Caco-2 (cell line): Measurements from ENCODE around the gene PLOD1. TPM values are rescaled to one million over a fixed set of nuclear protein-coding genes. Genes with fewer than 3 reads are reported as not detected.
"Not testable (repeated sequence)": the region's sequence is repeated elsewhere in the genome, so short reads cannot be mapped to it uniquely, and the experiment has no call there.

Experiments used
- BruUV-seq: library from RNA; stranded (reverse); fragments of 400-500 nt; replicated peaks from 2 replicates; lab custom pipeline; 2021; lab: Mats Ljungman, UMichigan
- CTCF ChIA-PET: fragments of 300-600 bp; sonication (Branson Sonifier 250); formaldehyde crosslinking; loops from one replicate; lab custom pipeline; 2022; ENCODE audit warnings: antibody characterized with exemption; lab: Charles Lee
- POLR2A ChIA-PET: fragments of 300-600 bp; sonication (Branson Sonifier 250); formaldehyde crosslinking; loops from one replicate; lab custom pipeline; 2022; ENCODE audit warnings: antibody characterized with exemption; lab: Charles Lee
- DNase-seq, 2 experiments: peaks; one replicate each; pipeline versions ENCODE4 v3.0.0 to v3.0.0-alpha.2; 2020 to 2022
- H3K27me3 ChIP-seq: replicated peaks from 2 replicates; pipeline ENCODE4 v1.6.0; 2011; ENCODE audit warnings: low read length; ENCODE audit not compliant: control insufficient read depth, insufficient read depth
- H3K36me3 ChIP-seq: 2 replicates; pipeline ENCODE4 v1.5.1; 2011; ENCODE audit warnings: low read length; ENCODE audit not compliant: control insufficient read depth, insufficient read depth
- H3K4me1 ChIP-seq: fragments of 250-450 bp; sonication (Bioruptor Pico); 2 replicates; pipeline ENCODE4 v1.5.1; 2020; ENCODE audit warnings: mild to moderate bottlenecking
- H3K4me3 ChIP-seq: 2 replicates; pipeline ENCODE4 v1.5.1; 2011; ENCODE audit warnings: low read depth, mild to moderate bottlenecking, control low read depth, low read length
- H3K9me3 ChIP-seq: fragments of 250-450 bp; sonication (Bioruptor Pico); 2 replicates; pipeline ENCODE4 v1.5.1; 2020; ENCODE audit warnings: mild to moderate bottlenecking, moderate library complexity
- H3K27ac Mint-ChIP-seq: one replicate; pipeline ENCODE4 v1.8.0; 2022; ENCODE audit warnings: mixed read lengths; ENCODE audit not compliant: unreplicated experiment
- H3K27me3 Mint-ChIP-seq: one replicate; pipeline ENCODE4 v1.8.0; 2022; ENCODE audit warnings: mixed read lengths; ENCODE audit not compliant: insufficient read depth, unreplicated experiment
- H3K36me3 Mint-ChIP-seq: one replicate; pipeline ENCODE4 v1.8.0; 2022; ENCODE audit warnings: mild to moderate bottlenecking, mixed read lengths; ENCODE audit not compliant: insufficient read depth, unreplicated experiment
- H3K4me1 Mint-ChIP-seq: one replicate; pipeline ENCODE4 v1.8.0; 2022; ENCODE audit warnings: low read depth, mixed read lengths; ENCODE audit not compliant: unreplicated experiment
- H3K4me3 Mint-ChIP-seq: one replicate; pipeline ENCODE4 v1.8.0; 2022; ENCODE audit warnings: mild to moderate bottlenecking, moderate library complexity, mixed read lengths; ENCODE audit not compliant: unreplicated experiment
- H3K9me3 Mint-ChIP-seq: one replicate; pipeline ENCODE4 v1.8.0; 2022; ENCODE audit warnings: mixed read lengths; ENCODE audit not compliant: unreplicated experiment
- CTCF ChIP-seq, 2 experiments: fragments of 200-600 bp in 1 of 2; IDR thresholded peaks; 1 replicate in 1 of 2; 2 replicates in 1 of 2; pipeline versions ENCODE4 v1.5.1 to v1.8.0; 2011 to 2022; ENCODE audit warnings: antibody characterized with exemption in 1 of 2, control low read depth in 1 of 2, inconsistent platforms in 1 of 2, low read depth in 1 of 2, low read length in 1 of 2, mild to moderate bottlenecking in 1 of 2, moderate library complexity in 1 of 2; ENCODE audit not compliant: insufficient read depth in 1 of 2, severe bottlenecking in 1 of 2, unreplicated experiment in 1 of 2
- intact Hi-C: fragments of 100-400 bp; cut with micrococcal nuclease; formaldehyde crosslinking; loops from one replicate; pipeline ENCODE4 v1.10.0; 2022; ENCODE audit not compliant: unreplicated experiment
- total RNA-seq: library from RNA; stranded (reverse); gene quantifications from 2 replicates; pipeline ENCODE4 v1.2.3, GENCODE V29; 2022

The PLOD1 gene
- total RNA-seq, 1 experiment from 2014 or later, result 89.3 TPM

- no TSS peak for BruUV-seq
- Mint-ChIP-seq H3K4me1 (no peaks in the 10 kb centered on the region), H3K36me3 (peaks cover 7% of the 10 kb centered on the region), H3K9me3 (no peaks in the 10 kb centered on the region), H3K27ac (no peak overlapping the region), H3K27me3 (no peaks in the 10 kb centered on the region), H3K4me3 (no peak overlapping the region)
- no peaks in the 10 kb centered on the region for H3K27me3 ChIP-seq
- CTCF ChIA-PET, result interaction anchor here (1.2 kb wide), 1 partner anchor 28 kb away, joined by 3 read pairs; no protein-coding TSS in a partner anchor
- intact Hi-C loops, result no loop called here
- no peaks in the 10 kb centered on the region for H3K36me3 ChIP-seq
- POLR2A ChIA-PET, result interaction anchor here (0.6 kb wide), 2 partner anchors 466 to 826 kb away, joined by 3 read pairs; no protein-coding TSS in a partner anchor
- DNase-seq, result no peak
- no peak for TF ChIP-seq CTCF (IDR thresholded peaks at IDR 0.05; ENCODE audit: insufficient read depth in 1 of 2, low read depth in 1 of 2, low read length in 1 of 2, severe bottlenecking in 1 of 2, unreplicated experiment in 1 of 2)
- no peaks in the 10 kb centered on the region for H3K4me1 ChIP-seq
- no peak overlapping the region for H3K4me3 ChIP-seq
- no peaks in the 10 kb centered on the region for H3K9me3 ChIP-seq
These were observed 4.4 kb downstream of the PLOD1 start for GRCh38 chr1:11938722-11939526.

GRCh38 chr1:11939794-11940193 is 5.3 kb downstream of the PLOD1 start:
- H3K9me3 ChIP-seq, H3K4me3 Mint-ChIP-seq, intact Hi-C loops, POLR2A ChIA-PET, H3K36me3 ChIP-seq, DNase-seq, H3K4me3 ChIP-seq, H3K9me3 Mint-ChIP-seq, H3K4me1 Mint-ChIP-seq, H3K27ac Mint-ChIP-seq, H3K4me1 ChIP-seq, BruUV-seq, H3K27me3 ChIP-seq, H3K27me3 Mint-ChIP-seq: not testable (repeated sequence)
- peaks cover 14% of the 10 kb centered on the region for H3K36me3 Mint-ChIP-seq
- CTCF ChIA-PET, result interaction anchor here (1.2 kb wide), 1 partner anchor 27 kb away, joined by 3 read pairs; no protein-coding TSS in a partner anchor

GRCh38 chr1:11940260-11940921 is 5.9 kb downstream of the PLOD1 start:
- Histone ChIP-seq H3K4me3 (no peak overlapping the region), H3K4me1 (no peaks in the 10 kb centered on the region), H3K9me3 (no peaks in the 10 kb centered on the region), H3K27me3 (no peaks in the 10 kb centered on the region), H3K36me3 (no peaks in the 10 kb centered on the region; the same call in 1 of the 2 replicates)
- no peak overlapping the region for H3K4me3 Mint-ChIP-seq
- intact Hi-C loops, result no loop called here
- ChIA-PET POLR2A (no interaction called here), CTCF (interaction anchor here (1.2 kb wide), 1 partner anchor 27 kb away, joined by 3 read pairs; no protein-coding TSS in a partner anchor)
- H3K9me3 Mint-ChIP-seq, result no peaks in the 10 kb centered on the region
- TF ChIP-seq CTCF (IDR thresholded peaks at IDR 0.05; ENCODE audit: insufficient read depth in 1 of 2, low read depth in 1 of 2, low read length in 1 of 2, severe bottlenecking in 1 of 2, unreplicated experiment in 1 of 2), result no peak
- no peaks in the 10 kb centered on the region for H3K4me1 Mint-ChIP-seq
- no peak for DNase-seq
- peaks cover 18% of the 10 kb centered on the region for H3K36me3 Mint-ChIP-seq
- no TSS peak for BruUV-seq
- no peaks in the 10 kb centered on the region for H3K27me3 Mint-ChIP-seq
- no peak overlapping the region for H3K27ac Mint-ChIP-seq
